ENCODE results near the gene CARNS1. TPM values are rescaled to one million over a fixed set of nuclear protein-coding genes. Genes with fewer than 3 reads are reported as not detected.
A peak's percentile ranks its signal among the peaks of the same experiment; 100 is the strongest.

CARNS1 gene
- total and polyA plus RNA-seq, 4 donors = 8.6 to 38.6 (median 25.7) TPM

GRCh38 chr11:67441098-67441563, 25.7 kb downstream of the CARNS1 start:
- DNase-seq (ENCODE audit: low read depth in 4 of 6, low spot score in 6 of 6) = no peak
- no peak overlapping the region for H3K27ac ChIP-seq (ENCODE audit: low read depth, low read length)
- WGBS (ENCODE audit: insufficient coverage) = 86% methylated on average over 21 of the region's 21 CpGs
- H3K27me3 ChIP-seq (ENCODE audit: control insufficient read depth, insufficient read depth, low read length) = no peaks in the 10 kb centered on the region
- H3K9me3 ChIP-seq (ENCODE audit: control insufficient read depth, insufficient read depth, low read length) = no peaks in the 10 kb centered on the region
- H3K4me3 ChIP-seq (ENCODE audit: low read depth, low read length) = no peak overlapping the region
- peaks cover 67% of the 10 kb centered on the region for H3K36me3 ChIP-seq (ENCODE audit: control insufficient read depth, insufficient read depth, low read length)
- H3K4me1 ChIP-seq (ENCODE audit: control insufficient read depth, insufficient read depth, low read length) = peaks cover 47% of the 10 kb centered on the region

DNA sequence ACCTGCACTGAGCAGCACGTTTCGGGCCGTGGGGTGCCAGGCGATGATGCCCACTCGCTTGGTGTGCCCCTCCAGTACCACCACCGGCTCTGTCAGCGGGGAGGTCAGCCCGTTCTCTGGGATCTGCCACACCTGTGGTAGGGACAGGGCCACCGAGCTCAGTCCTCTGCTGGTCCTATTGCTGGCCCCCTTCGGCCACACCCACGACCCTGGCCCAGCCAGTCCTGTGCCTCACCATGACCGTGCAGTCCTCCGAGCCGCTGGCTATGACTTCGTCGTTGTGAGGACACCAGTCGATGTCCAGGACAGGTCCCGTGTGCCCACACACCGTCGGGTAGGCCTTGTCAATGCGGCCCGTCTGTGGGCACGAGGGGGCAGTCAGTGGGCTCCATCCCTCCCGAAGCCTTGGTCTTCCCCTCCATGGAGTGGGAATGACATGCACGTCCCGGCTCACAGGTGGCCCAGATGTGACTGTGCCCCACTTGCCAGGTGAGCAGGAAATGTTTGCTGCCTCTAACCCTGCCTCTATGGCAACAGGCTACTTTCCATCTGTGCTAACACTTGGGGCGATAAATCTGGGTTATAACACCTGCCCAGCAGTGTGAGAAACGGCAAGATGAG, 26.4 kb downstream of the CARNS1 start:
- 89% methylated on average over 26 of the region's 28 CpGs for WGBS (ENCODE audit: insufficient coverage)

DNA sequence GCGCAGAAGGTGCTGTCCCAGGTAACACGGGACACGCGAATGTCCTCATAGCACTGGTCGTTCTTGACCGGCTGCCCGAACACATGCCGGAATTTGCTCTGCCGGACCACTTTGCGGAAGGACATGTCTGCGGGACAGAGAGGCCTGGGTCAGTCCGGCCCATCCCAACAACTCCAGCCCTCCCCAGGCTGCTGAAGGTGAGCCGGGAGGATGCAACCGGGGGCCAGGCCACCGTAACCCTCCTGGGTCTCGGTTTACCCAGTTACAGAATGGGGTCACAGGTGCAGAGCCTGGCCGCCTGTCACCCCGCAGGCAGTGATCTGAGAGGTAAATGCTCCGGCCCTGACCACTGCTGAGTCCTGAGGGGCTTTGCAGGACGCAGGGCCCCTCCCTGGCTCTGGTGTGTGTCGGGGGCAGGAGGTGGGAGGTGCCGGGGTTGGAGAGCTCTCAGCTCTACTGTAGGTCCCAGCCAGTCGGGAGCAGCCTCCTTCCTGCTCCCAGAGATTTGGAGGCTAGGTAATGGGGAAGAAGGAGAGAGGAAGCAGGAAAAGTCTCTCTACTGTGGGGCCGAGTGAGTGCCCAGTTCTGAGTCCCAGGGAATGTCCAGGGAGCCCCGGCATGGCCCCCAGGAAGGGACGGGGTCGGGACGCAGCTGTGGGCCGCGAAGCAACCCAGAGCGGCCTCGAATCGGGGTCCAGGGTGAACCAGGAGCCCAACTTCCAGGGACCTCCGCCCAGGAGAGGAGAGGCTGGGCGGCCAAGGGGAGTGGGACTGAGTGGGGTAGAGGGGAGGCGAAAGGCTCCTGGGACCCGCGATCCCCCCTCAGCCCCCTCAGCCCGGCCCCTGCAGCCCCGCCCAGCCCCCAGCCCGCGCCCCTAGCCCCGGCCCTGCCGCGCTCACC, 27.3 kb downstream of the CARNS1 start:
- no peaks in the 10 kb centered on the region for H3K9me3 ChIP-seq (ENCODE audit: control insufficient read depth, insufficient read depth, low read length)
- H3K36me3 ChIP-seq (ENCODE audit: control insufficient read depth, insufficient read depth, low read length) = peaks cover 52% of the 10 kb centered on the region
- DNase-seq (ENCODE audit: low read depth in 4 of 6, low spot score in 6 of 6) = no peak
- no peaks in the 10 kb centered on the region for H3K27me3 ChIP-seq (ENCODE audit: control insufficient read depth, insufficient read depth, low read length)
- H3K4me3 ChIP-seq (ENCODE audit: low read depth, low read length) = peak overlapping the region; percentile 75
- peak overlapping the region; percentile 80 for H3K27ac ChIP-seq (ENCODE audit: low read depth, low read length)
- peaks cover 43% of the 10 kb centered on the region for H3K4me1 ChIP-seq (ENCODE audit: control insufficient read depth, insufficient read depth, low read length)
- WGBS (ENCODE audit: insufficient coverage) = 40% methylated on average over 40 of the region's 45 CpGs

More for the DNA sequence above, 26.4 kb downstream of the CARNS1 start:
- Histone ChIP-seq H3K27me3 (ENCODE audit: control insufficient read depth, insufficient read depth, low read length) (no peaks in the 10 kb centered on the region), H3K36me3 (ENCODE audit: control insufficient read depth, insufficient read depth, low read length) (peaks cover 61% of the 10 kb centered on the region), H3K4me1 (ENCODE audit: control insufficient read depth, insufficient read depth, low read length) (peaks cover 43% of the 10 kb centered on the region), H3K4me3 (ENCODE audit: low read depth, low read length) (no peak overlapping the region), H3K27ac (ENCODE audit: low read depth, low read length) (no peak overlapping the region), H3K9me3 (ENCODE audit: control insufficient read depth, insufficient read depth, low read length) (no peaks in the 10 kb centered on the region)
- DNase-seq (ENCODE audit: low read depth in 4 of 6, low spot score in 6 of 6) = no peak

- WGBS (ENCODE audit: insufficient coverage) = 93% methylated on average over 3 of the region's 5 CpGs
- DNase-seq (ENCODE audit: low read depth in 4 of 6, low spot score in 6 of 6) = no peak
Measured at GRCh38 chr11:67445515-67445914, 30.0 kb downstream of the CARNS1 start.

DNA sequence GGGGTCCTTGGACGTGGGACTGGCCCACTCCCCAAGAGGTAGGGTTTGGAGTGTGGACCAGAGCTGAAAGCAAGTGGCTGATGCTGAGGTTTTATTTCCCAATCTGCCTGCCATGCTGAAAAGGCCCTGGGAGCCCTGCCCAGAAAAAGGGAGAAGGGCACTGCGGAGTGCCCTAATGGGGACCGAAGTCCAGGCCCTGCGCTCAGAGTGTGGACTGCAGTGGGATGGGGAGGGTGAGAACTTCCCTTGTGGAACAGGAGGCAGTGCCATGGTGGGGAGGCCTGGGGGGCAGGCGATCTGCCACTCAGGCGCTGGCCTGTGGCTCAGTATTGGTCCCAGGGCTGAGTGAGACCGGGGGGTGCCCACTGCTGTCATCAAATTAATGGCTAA, 32.7 kb downstream of the CARNS1 start:
- Histone ChIP-seq H3K4me3 (ENCODE audit: low read depth, low read length) (no peak overlapping the region), H3K36me3 (ENCODE audit: control insufficient read depth, insufficient read depth, low read length) (no peaks in the 10 kb centered on the region), H3K27me3 (ENCODE audit: control insufficient read depth, insufficient read depth, low read length) (no peaks in the 10 kb centered on the region), H3K9me3 (ENCODE audit: control insufficient read depth, insufficient read depth, low read length) (no peaks in the 10 kb centered on the region), H3K27ac (ENCODE audit: low read depth, low read length) (no peak overlapping the region), H3K4me1 (ENCODE audit: control insufficient read depth, insufficient read depth, low read length) (peaks cover 21% of the 10 kb centered on the region)
- no peak for DNase-seq (ENCODE audit: low read depth in 4 of 6, low spot score in 6 of 6)
- 95% methylated on average over 7 of the region's 7 CpGs for WGBS (ENCODE audit: insufficient coverage)

More at GRCh38 chr11:67445515-67445914, 30.0 kb downstream of the CARNS1 start:
- Histone ChIP-seq H3K36me3 (ENCODE audit: control insufficient read depth, insufficient read depth, low read length) (peaks cover 25% of the 10 kb centered on the region), H3K27ac (ENCODE audit: low read depth, low read length) (no peak overlapping the region), H3K27me3 (ENCODE audit: control insufficient read depth, insufficient read depth, low read length) (no peaks in the 10 kb centered on the region), H3K4me1 (ENCODE audit: control insufficient read depth, insufficient read depth, low read length) (peaks cover 32% of the 10 kb centered on the region), H3K9me3 (ENCODE audit: control insufficient read depth, insufficient read depth, low read length) (no peaks in the 10 kb centered on the region), H3K4me3 (ENCODE audit: low read depth, low read length) (no peak overlapping the region)

GRCh38 chr11:67449116-67449844, 33.8 kb downstream of the CARNS1 start:
- no peak overlapping the region for H3K27ac ChIP-seq (ENCODE audit: low read depth, low read length)
- WGBS (ENCODE audit: insufficient coverage) = 84% methylated on average over 8 of the region's 9 CpGs
- peaks cover 15% of the 10 kb centered on the region for H3K4me1 ChIP-seq (ENCODE audit: control insufficient read depth, insufficient read depth, low read length)
- H3K9me3 ChIP-seq (ENCODE audit: control insufficient read depth, insufficient read depth, low read length) = no peaks in the 10 kb centered on the region
- H3K4me3 ChIP-seq (ENCODE audit: low read depth, low read length) = no peak overlapping the region
- H3K36me3 ChIP-seq (ENCODE audit: control insufficient read depth, insufficient read depth, low read length) = no peaks in the 10 kb centered on the region
- H3K27me3 ChIP-seq (ENCODE audit: control insufficient read depth, insufficient read depth, low read length) = no peaks in the 10 kb centered on the region
- no peak for DNase-seq (ENCODE audit: low read depth in 4 of 6, low spot score in 6 of 6)

- Histone ChIP-seq H3K27ac (ENCODE audit: low read depth, low read length) (no peak overlapping the region), H3K9me3 (ENCODE audit: control insufficient read depth, insufficient read depth, low read length) (no peaks in the 10 kb centered on the region), H3K36me3 (ENCODE audit: control insufficient read depth, insufficient read depth, low read length) (no peaks in the 10 kb centered on the region), H3K4me1 (ENCODE audit: control insufficient read depth, insufficient read depth, low read length) (peaks cover 12% of the 10 kb centered on the region), H3K27me3 (ENCODE audit: control insufficient read depth, insufficient read depth, low read length) (no peaks in the 10 kb centered on the region), H3K4me3 (ENCODE audit: low read depth, low read length) (no peak overlapping the region)
- DNase-seq (ENCODE audit: low read depth in 4 of 6, low spot score in 6 of 6) = no peak
- WGBS (ENCODE audit: insufficient coverage) = 71% methylated on average over 25 of the region's 25 CpGs
Measured at GRCh38 chr11:67450796-67451657, 35.5 kb downstream of the CARNS1 start.

GRCh38 chr11:67451658-67451976, 36.1 kb downstream of the CARNS1 start:
- H3K36me3 ChIP-seq (ENCODE audit: control insufficient read depth, insufficient read depth, low read length) = no peaks in the 10 kb centered on the region
- no peaks in the 10 kb centered on the region for H3K27me3 ChIP-seq (ENCODE audit: control insufficient read depth, insufficient read depth, low read length)
- H3K27ac ChIP-seq (ENCODE audit: low read depth, low read length) = no peak overlapping the region
- WGBS (ENCODE audit: insufficient coverage) = 92% methylated on average over 14 of the region's 14 CpGs
- H3K4me1 ChIP-seq (ENCODE audit: control insufficient read depth, insufficient read depth, low read length) = peaks cover 12% of the 10 kb centered on the region
- no peak for DNase-seq (ENCODE audit: low read depth in 4 of 6, low spot score in 6 of 6)
- H3K4me3 ChIP-seq (ENCODE audit: low read depth, low read length) = no peak overlapping the region
- H3K9me3 ChIP-seq (ENCODE audit: control insufficient read depth, insufficient read depth, low read length) = no peaks in the 10 kb centered on the region
